Right lobe of liver (tissue), 6 donors: ENCODE measurements around the gene FAM110C. TPM values are rescaled to one million over a fixed set of nuclear protein-coding genes. Genes with fewer than 3 reads are reported as not detected.
A peak's percentile ranks its signal among the peaks of the same experiment; 100 is the strongest.

ENCODE experiments used
- ATAC-seq, 4 donors: fragments of 200-7000 bp; cut with Tn5 transposase; one replicate each; pipeline ENCODE4 v1.9.1; 2020; ENCODE audit warnings: mild to moderate bottlenecking in 4 of 4, moderate library complexity in 4 of 4
- DNase-seq, 3 donors: peaks; one replicate each; pipeline ENCODE4 v3.0.0-alpha.2; 2020
- H3K27ac ChIP-seq, 3 donors: fragments of 200-600 bp; one replicate each; pipeline ENCODE4 v1.8.0; 2022
- H3K27me3 ChIP-seq, 2 donors: fragments of 200-600 bp; one replicate each; pipeline ENCODE4 v1.8.0; 2022
- H3K36me3 ChIP-seq, 4 donors: fragments of 200-600 bp; sonication (generic) in 1 of 4; one replicate each; pipeline versions ENCODE4 v1.5.1 to v1.8.0; 2017 to 2022; ENCODE audit warnings: control low read depth in 1 of 4
- H3K4me1 ChIP-seq, 4 donors: fragments of 200-600 bp; sonication (generic) in 1 of 4; one replicate each; pipeline versions ENCODE4 v1.5.1 to v1.8.0; 2017 to 2022; ENCODE audit warnings: control low read depth in 1 of 4
- H3K4me3 ChIP-seq, 3 donors: fragments of 200-600 bp; one replicate each; pipeline ENCODE4 v1.8.0; 2022
- H3K9me3 ChIP-seq, 4 donors: fragments of 200-600 bp; sonication (generic) in 1 of 4; one replicate each; pipeline versions ENCODE4 v1.5.1 to v1.8.0; 2017 to 2022; ENCODE audit warnings: control low read depth in 1 of 4
- POLR2A ChIP-seq: fragments of 450-650 bp; IDR thresholded peaks from one replicate; pipeline ENCODE4 v1.6.1; 2017; ENCODE audit warnings: antibody characterized with exemption, mild to moderate bottlenecking
- WGBS: methylation state at CpG from one replicate; pipeline ENCODE4 v1.1.6; 2018; ENCODE audit warnings: low coverage, low lambda C conversion rate; ENCODE audit not compliant: insufficient coverage; ENCODE audit errors: missing lambda C conversion rate; 5-methylcytosine and 5-hydroxymethylcytosine counted together
- intact Hi-C, 2 donors: fragments of 100-400 bp; cut with DNase I; formaldehyde crosslinking; loops; one replicate each; pipeline versions ENCODE4 v1.11.2 to v1.14.1; 2022
- long read RNA-seq: library from polyadenylated mRNA; unstranded; transcript quantifications from one replicate; pipeline ENCODE4 v2.0.0, GENCODE V29; 2019
- total RNA-seq, 6 experiments: library from RNA; depleted of rRNA in 2 of 6; stranded (reverse); fragments of >200 nt in 2 of 6; fragmentation: NEBNext Ultra II Directional in 3 of 6; extraction: Animal tissue kit (Norgen Biotek cat#: 25700) in 3 of 6; gene quantifications; one replicate each; pipeline versions ENCODE4 v1.1.0 to v1.2.4, GENCODE V29; 2016 to 2023
- TF ChIP-seq, protein P1 (sequence below), 4 donors: fragments of 200-600 bp in 3 of 4; fragments of 450-650 bp in 1 of 4; IDR thresholded peaks; one replicate each; pipeline versions ENCODE4 v1.5.1 to v1.8.0; 2016 to 2022; ENCODE audit warnings: antibody characterized with exemption in 4 of 4, mild to moderate bottlenecking in 2 of 4
- donor health status: DM: no; HTN: yes; CAD: no.
- donor health status: DM: no; HTN: no; CAD: no.
- donor health status: DM: no; HTN: no; CAD: no.
- donor health status: DM: no; HTN: yes; CAD: no.
- donor health status: DM: no; HTN: yes; CAD: no.

FAM110C gene, protein sequence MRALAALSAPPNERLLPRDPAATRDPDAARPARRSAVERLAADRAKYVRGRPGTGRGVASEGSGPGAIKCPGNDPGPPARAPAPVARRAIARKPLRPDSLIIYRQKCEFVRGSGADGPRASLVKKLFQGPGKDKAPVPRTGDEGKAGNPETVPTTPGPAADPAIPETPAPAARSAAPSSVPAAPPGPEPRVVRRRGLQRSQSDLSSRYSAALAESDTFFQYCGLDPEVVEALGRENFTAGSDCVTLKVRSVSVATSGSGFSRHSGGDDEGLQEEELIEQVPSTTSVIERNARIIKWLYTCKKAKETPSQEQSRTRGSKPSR
- total RNA-seq: 10 to 100 TPM in 2 of 6 experiments, 1 to 10 TPM in 4; 5.6 to 17.8 (median 8.8) TPM
- long read RNA-seq, partial matches to known transcripts: 0 of 1 reads
- long read RNA-seq, other reads (novel, unspliced or antisense): 1 of 1 reads

DNA sequence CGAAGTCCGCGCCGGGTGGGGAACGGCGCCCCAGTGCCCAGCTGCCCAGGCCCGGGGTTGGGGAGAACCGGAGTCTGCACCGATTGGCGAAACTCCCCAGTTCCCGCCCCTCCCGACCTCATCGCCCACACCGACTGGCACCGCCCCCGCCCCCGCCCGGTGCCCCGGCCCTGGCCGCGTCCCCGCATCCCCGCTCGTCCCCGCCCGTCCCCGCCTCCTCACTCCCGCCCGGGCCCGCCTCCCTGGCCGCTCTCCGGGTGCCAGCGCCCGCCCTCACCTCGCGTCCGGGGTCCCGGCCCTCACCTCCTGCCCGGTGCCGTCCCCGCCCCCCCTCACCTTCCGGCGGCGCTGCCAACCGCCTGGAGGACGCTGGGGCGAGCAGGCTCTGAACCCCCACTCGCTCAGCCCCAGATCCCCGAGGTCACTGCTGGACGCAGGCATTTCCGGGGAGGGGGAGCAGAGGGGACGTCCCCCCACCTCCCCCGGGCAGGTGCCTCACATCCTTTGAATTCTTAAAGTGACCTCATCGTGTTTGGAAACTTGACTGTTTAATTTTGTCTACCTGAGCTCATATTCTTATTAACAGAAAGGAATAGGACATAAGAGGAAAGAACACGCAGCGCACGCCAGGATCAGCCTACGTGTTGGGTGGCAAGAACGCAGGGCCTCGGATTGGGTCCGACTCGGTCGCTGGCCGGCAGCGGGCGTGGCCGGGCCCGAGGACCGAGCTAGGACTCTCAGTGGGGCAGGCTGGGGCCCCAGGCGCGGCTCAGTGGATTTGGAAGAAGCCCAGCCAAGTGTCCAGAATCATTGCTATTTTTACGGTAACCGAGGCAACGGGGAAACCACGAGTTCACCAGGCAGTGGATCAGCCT lies at the start of gene FAM110C:
TSS of gene FAM110C (minus strand) at position 35 of the 875 bp plus-strand sequence. CDS start 120 bp downstream, outside the sequence.
- intact Hi-C loops: no loop called here
- Histone ChIP-seq H3K9me3 (no peaks in the 10 kb centered on the region), H3K27ac (peak within 1 kb of the TSS; percentile 89 to 98 (median 92)), H3K27me3 (no peaks in the 10 kb centered on the region), H3K4me1 (peaks cover 0 to 37% (median 16%) of the 10 kb centered on the region in 4 donors), H3K4me3 (peak within 1 kb of the TSS; percentile 78 to 86 (median 83)), H3K36me3 (no peaks in the 10 kb centered on the region)
- DNase-seq (peak; percentile 94 to 97 (median 97)), ATAC-seq (peak; percentile 74 to 93 (median 85))
- 2% methylated on average over 27 of the region's 75 CpGs for WGBS
- TF ChIP-seq, protein P1, sequence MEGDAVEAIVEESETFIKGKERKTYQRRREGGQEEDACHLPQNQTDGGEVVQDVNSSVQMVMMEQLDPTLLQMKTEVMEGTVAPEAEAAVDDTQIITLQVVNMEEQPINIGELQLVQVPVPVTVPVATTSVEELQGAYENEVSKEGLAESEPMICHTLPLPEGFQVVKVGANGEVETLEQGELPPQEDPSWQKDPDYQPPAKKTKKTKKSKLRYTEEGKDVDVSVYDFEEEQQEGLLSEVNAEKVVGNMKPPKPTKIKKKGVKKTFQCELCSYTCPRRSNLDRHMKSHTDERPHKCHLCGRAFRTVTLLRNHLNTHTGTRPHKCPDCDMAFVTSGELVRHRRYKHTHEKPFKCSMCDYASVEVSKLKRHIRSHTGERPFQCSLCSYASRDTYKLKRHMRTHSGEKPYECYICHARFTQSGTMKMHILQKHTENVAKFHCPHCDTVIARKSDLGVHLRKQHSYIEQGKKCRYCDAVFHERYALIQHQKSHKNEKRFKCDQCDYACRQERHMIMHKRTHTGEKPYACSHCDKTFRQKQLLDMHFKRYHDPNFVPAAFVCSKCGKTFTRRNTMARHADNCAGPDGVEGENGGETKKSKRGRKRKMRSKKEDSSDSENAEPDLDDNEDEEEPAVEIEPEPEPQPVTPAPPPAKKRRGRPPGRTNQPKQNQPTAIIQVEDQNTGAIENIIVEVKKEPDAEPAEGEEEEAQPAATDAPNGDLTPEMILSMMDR (IDR thresholded peaks at IDR 0.05): no peak
- peak; percentile 72 for TF ChIP-seq POLR2A

DNA sequence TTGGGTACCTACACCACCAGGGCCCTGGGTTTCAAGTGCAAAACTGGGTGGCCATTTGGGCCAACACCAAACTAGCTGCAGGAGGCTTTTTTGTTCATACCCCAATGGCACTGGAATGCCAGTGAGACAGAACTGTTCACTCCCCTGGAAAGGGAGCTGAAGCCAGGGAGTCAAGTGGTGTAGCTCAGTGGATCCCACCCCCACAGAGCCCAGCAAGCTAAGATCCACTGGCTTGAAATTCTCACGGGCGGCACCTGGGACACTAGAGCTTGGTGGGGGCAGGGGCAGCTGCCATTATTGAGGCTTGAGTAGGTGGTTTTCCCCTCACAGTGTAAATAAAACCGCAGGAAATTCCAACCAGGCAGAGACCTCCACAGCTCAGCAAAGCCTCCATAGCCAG lies 46.0 kb upstream of the FAM110C start:
- Histone ChIP-seq H3K4me3 (no peak overlapping the region), H3K4me1 (no peaks in the 10 kb centered on the region), H3K9me3 (no peaks in the 10 kb centered on the region), H3K36me3 (no peaks in the 10 kb centered on the region), H3K27ac (no peak overlapping the region), H3K27me3 (no peaks in the 10 kb centered on the region)
- 40% methylated on average over 1 of the region's 3 CpGs for WGBS
- intact Hi-C loops: no loop called here
- TF ChIP-seq, protein P1 (IDR thresholded peaks at IDR 0.05): no peak
- no peak for TF ChIP-seq POLR2A
- ATAC-seq (no peak), DNase-seq (no peak)

DNA sequence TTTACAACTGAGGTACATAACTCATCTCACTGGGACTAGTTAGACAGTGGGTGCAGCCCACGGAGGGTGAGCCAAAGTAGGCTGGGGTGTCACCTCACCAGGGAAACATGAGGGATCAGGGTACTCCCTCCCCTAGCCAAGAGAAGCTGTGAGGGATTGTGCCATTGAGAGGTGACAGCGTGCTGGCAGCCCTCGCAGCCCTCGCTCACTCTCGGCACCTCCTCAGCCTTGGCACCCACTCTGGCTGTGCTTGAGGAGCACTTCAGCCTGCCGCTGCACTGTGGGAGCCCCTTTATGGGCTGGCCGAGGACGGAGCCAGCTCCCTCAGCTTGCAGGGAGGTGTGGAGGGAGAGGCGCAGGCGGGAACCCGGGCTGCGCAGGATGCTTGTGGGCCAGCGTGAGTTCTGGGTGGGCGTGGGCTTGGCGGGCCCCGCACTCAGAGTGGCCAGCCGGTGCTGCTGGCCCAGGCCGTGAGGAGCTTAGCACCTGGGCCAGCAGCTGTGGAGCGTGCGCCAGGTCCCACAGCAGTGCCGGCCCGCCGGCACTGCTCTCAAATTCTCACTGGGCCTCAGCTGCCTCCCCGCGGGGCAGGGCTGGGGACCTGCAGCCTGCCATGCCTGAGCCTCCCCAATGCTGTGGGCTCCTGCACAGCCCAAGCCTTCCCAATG lies 44.5 kb upstream of the FAM110C start:
- no peaks in the 10 kb centered on the region for H3K9me3 ChIP-seq
- no peak for DNase-seq
- 83% methylated on average over 1 of the region's 25 CpGs for WGBS
- ATAC-seq: no peak
- H3K27ac ChIP-seq: no peak overlapping the region
- H3K27me3 ChIP-seq: no peaks in the 10 kb centered on the region
- no peaks in the 10 kb centered on the region for H3K4me1 ChIP-seq
- no peak overlapping the region for H3K4me3 ChIP-seq
- no peaks in the 10 kb centered on the region for H3K36me3 ChIP-seq
- TF ChIP-seq, protein P1 (IDR thresholded peaks at IDR 0.05): no peak
- no peak for TF ChIP-seq POLR2A
- intact Hi-C loops: no loop called here

DNA sequence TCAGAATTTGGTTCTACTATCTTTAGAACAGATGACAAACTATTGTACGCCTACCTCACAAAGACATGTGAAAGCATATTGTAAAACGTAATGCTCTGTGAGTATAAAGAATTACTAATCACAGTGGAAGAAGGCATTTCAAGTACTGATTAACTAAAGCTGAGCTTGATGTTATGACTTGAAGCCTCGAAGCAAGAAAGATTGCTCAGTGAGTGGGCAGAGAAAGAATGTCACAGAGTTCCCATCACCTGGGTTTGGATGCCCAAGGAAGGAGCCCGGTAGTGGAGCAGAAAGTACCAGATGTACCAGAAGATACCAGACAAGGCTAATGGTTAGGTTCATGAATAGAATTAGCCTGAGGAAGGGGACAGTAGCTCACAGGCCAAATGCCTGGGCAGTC lies 39.5 kb upstream of the FAM110C start:
- Histone ChIP-seq H3K27ac (no peak overlapping the region), H3K36me3 (no peaks in the 10 kb centered on the region), H3K9me3 (no peaks in the 10 kb centered on the region), H3K4me3 (no peak overlapping the region), H3K4me1 (no peaks in the 10 kb centered on the region), H3K27me3 (no peaks in the 10 kb centered on the region)
- no peak for DNase-seq
- WGBS: 71% methylated on average over 4 of the region's 4 CpGs
- intact Hi-C loops: no loop called here
- TF ChIP-seq, protein P1 (IDR thresholded peaks at IDR 0.05): no peak
- TF ChIP-seq POLR2A: no peak
- ATAC-seq: no peak
